B cell (primary cell): ENCODE data around the gene ISLR. TPM values are rescaled to one million over a fixed set of nuclear protein-coding genes. Genes with fewer than 3 reads are reported as not detected.

ENCODE experiments used
- ATAC-seq: fragments of 200-7000 bp; cut with Tn5 transposase; one replicate; pipeline ENCODE4 v1.10.0; 2021; ENCODE audit warnings: low read depth, mild to moderate bottlenecking, moderate number of reproducible peaks, moderate library complexity
- CTCF ChIA-PET: fragments of 350-600 bp; sonication (Branson Sonifier 250); formaldehyde crosslinking; loops from one replicate; lab custom pipeline; 2021; ENCODE audit warnings: antibody characterized with exemption, inconsistent platforms; lab: Charles Lee
- POLR2A ChIA-PET: fragments of 350-600 bp; sonication (Branson Sonifier 250); formaldehyde crosslinking; loops from one replicate; lab custom pipeline; 2021; ENCODE audit warnings: antibody characterized with exemption; lab: Charles Lee
- DNase-seq: peaks from one replicate; pipeline ENCODE4 v3.0.0; 2013
- H2AFZ ChIP-seq: 2 replicates; pipeline ENCODE4 v1.6.1; 2012; ENCODE audit warnings: mild to moderate bottlenecking, low read depth, low read length; ENCODE audit not compliant: insufficient read depth, poor library complexity, severe bottlenecking
- H3K27ac ChIP-seq, 2 donors: 1 replicate in 1 of 2; 2 replicates in 1 of 2; pipeline ENCODE4 v1.5.1; 2012 to 2013; ENCODE audit warnings: low read length in 2 of 2, mild to moderate bottlenecking in 2 of 2, moderate library complexity in 1 of 2
- H3K27me3 ChIP-seq, 4 experiments: fragments of 200-600 bp in 1 of 4; sonication (generic) in 1 of 4; replicated peaks in 1 of 4; 1 replicate in 2 of 4; 2 replicates in 2 of 4; pipeline versions ENCODE4 v1.6.1 to v1.7.0; 2013 to 2016; ENCODE audit warnings: low read length in 3 of 4, mild to moderate bottlenecking in 2 of 4, mixed read lengths in 1 of 4, moderate library complexity in 1 of 4; ENCODE audit not compliant: insufficient read depth in 4 of 4, control insufficient read depth in 3 of 4; ENCODE audit errors: control extremely low read depth in 1 of 4
- H3K36me3 ChIP-seq, 2 experiments: replicated peaks in 1 of 2; 1 replicate in 1 of 2; 2 replicates in 1 of 2; pipeline versions ENCODE4 v1.6.1 to v1.7.1; 2013; ENCODE audit warnings: low read length in 1 of 2; ENCODE audit not compliant: insufficient read depth in 2 of 2, control insufficient read depth in 1 of 2; ENCODE audit errors: control extremely low read depth in 1 of 2, extremely low read depth in 1 of 2
- H3K4me1 ChIP-seq, 2 donors: fragments of 200-600 bp in 1 of 2; sonication (generic) in 1 of 2; 1 replicate in 1 of 2; 2 replicates in 1 of 2; pipeline versions ENCODE4 v1.5.1 to v1.6.1; 2013 to 2017; ENCODE audit warnings: low read length in 2 of 2; ENCODE audit not compliant: control insufficient read depth in 2 of 2, insufficient read depth in 2 of 2
- H3K4me2 ChIP-seq: replicated peaks from 2 replicates; pipeline ENCODE3; 2012; ENCODE audit warnings: mild to moderate bottlenecking, low read depth, low read length; ENCODE audit not compliant: poor library complexity, severe bottlenecking
- H3K4me3 ChIP-seq, 5 experiments: fragments of 200-600 bp in 1 of 5; sonication (generic) in 1 of 5; 1 replicate in 3 of 5; 2 replicates in 2 of 5; pipeline versions ENCODE4 v1.5.1 to v1.7.0; 2011 to 2016; ENCODE audit warnings: low read length in 4 of 5, mild to moderate bottlenecking in 4 of 5, low read depth in 2 of 5, control low read depth in 1 of 5, moderate library complexity in 1 of 5; ENCODE audit not compliant: insufficient read depth in 1 of 5; ENCODE audit errors: control extremely low read depth in 1 of 5, extremely low read depth in 1 of 5
- H3K79me2 ChIP-seq: fragments of 200-600 bp; sonication (generic); one replicate; pipeline ENCODE4 v1.6.0; 2016; ENCODE audit warnings: low read length; ENCODE audit not compliant: control insufficient read depth, insufficient read depth
- H3K9ac ChIP-seq: fragments of 200-600 bp; sonication (generic); 2 replicates; pipeline ENCODE4 v1.6.1; 2017; ENCODE audit warnings: mild to moderate bottlenecking, low read length, moderate library complexity
- H3K9me3 ChIP-seq, 3 donors: one replicate each; pipeline versions ENCODE4 v1.6.1 to v1.7.1; 2013; ENCODE audit warnings: low read length in 2 of 3; ENCODE audit not compliant: control insufficient read depth in 2 of 3, insufficient read depth in 1 of 3; ENCODE audit errors: control extremely low read depth in 1 of 3
- H4K20me1 ChIP-seq: 2 replicates; pipeline ENCODE4 v1.6.0; 2012; ENCODE audit warnings: mild to moderate bottlenecking, low read length; ENCODE audit not compliant: insufficient read depth, control insufficient read depth, poor library complexity, severe bottlenecking
- H3K27ac Mint-ChIP-seq: one replicate; pipeline ENCODE4 v1.8.0; 2021; ENCODE audit warnings: mixed read lengths
- H3K27me3 Mint-ChIP-seq: one replicate; pipeline ENCODE4 v1.8.0; 2021; ENCODE audit warnings: mixed read lengths
- H3K4me1 Mint-ChIP-seq: one replicate; pipeline ENCODE4 v1.8.0; 2021; ENCODE audit warnings: mixed read lengths
- H3K4me3 Mint-ChIP-seq: one replicate; pipeline ENCODE4 v1.8.0; 2021; ENCODE audit warnings: mixed read lengths
- H3K9me3 Mint-ChIP-seq: one replicate; pipeline ENCODE4 v1.8.0; 2022; ENCODE audit warnings: mixed read lengths; ENCODE audit not compliant: insufficient read depth
- EZH2 ChIP-seq: IDR thresholded peaks from 2 replicates; pipeline ENCODE4 v1.6.1; 2012; ENCODE audit warnings: borderline replicate concordance, low read depth, mild to moderate bottlenecking, moderate library complexity, low read length; ENCODE audit not compliant: insufficient read depth, poor library complexity, severe bottlenecking
- WGBS: methylation state at CpG from one replicate; pipeline ENCODE4 v1.1.5; 2013; ENCODE audit warnings: missing lambda C conversion rate; ENCODE audit not compliant: insufficient coverage; 5-methylcytosine and 5-hydroxymethylcytosine counted together
- intact Hi-C: fragments of 100-400 bp; cut with micrococcal nuclease; formaldehyde crosslinking; loops from one replicate; pipeline ENCODE4 v1.10.0; 2022
- polyA plus RNA-seq: library from polyadenylated mRNA; depleted of rRNA; stranded (reverse); fragments of >200 nt; gene quantifications from 2 replicates; pipeline ENCODE4 v1.2.3, GENCODE V29; 2012
- total RNA-seq, 2 donors: library from RNA; stranded (reverse); fragments of 120-200 nt in 1 of 2; gene quantifications; 1 replicate in 1 of 2; 2 replicates in 1 of 2; pipeline versions ENCODE4 v1.2.3 to v1.2.4, GENCODE V29; 2013 to 2022
- TF ChIP-seq, protein P1 (sequence below): fragments of 200-600 bp; IDR thresholded peaks from one replicate; pipeline ENCODE4 v1.8.0; 2022; ENCODE audit warnings: antibody characterized with exemption, mild to moderate bottlenecking

Gene ISLR
- total and polyA plus RNA-seq, 2 donors (not counting 1 experiment from before 2014, with no cell fraction given), result not detected

DNA sequence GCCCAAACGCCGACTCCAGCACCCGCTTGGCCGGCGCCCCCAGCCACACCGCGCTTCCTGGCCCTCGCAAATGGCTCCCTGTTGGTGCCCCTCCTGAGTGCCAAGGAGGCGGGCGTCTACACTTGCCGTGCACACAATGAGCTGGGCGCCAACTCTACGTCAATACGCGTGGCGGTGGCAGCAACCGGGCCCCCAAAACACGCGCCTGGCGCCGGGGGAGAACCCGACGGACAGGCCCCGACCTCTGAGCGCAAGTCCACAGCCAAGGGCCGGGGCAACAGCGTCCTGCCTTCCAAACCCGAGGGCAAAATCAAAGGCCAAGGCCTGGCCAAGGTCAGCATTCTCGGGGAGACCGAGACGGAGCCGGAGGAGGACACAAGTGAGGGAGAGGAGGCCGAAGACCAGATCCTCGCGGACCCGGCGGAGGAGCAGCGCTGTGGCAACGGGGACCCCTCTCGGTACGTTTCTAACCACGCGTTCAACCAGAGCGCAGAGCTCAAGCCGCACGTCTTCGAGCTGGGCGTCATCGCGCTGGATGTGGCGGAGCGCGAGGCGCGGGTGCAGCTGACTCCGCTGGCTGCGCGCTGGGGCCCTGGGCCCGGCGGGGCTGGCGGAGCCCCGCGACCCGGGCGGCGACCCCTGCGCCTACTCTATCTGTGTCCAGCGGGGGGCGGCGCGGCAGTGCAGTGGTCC is 39.7 kb upstream of the ISLR start:
- H3K27ac Mint-ChIP-seq, result no peak overlapping the region

More for the DNA sequence above, 39.7 kb upstream of the ISLR start:
- ChIA-PET CTCF (interaction anchor here (1.0 to 1.9 kb wide), 5 partner anchors 8 to 161 kb away, joined by 3 to 4 read pairs (median 3); no protein-coding TSS in a partner anchor), POLR2A (no interaction called here)
- H3K9me3 ChIP-seq, result peaks cover 0 to 72% (median 12%) of the 10 kb centered on the region in 3 donors
- no peaks in the 10 kb centered on the region for H3K36me3 ChIP-seq
- intact Hi-C loops, result loop anchor here (1.0 kb wide), 1 partner anchor 161 kb away; no protein-coding TSS in a partner anchor
- peaks cover 0 to 90% (median 63%) of the 10 kb centered on the region in 4 experiments for H3K27me3 ChIP-seq
- DNase-seq (peak; percentile 41), ATAC-seq (no peak)
- Mint-ChIP-seq H3K4me1 (peaks cover 55% of the 10 kb centered on the region), H3K4me3 (no peak overlapping the region), H3K27me3 (peaks cover 79% of the 10 kb centered on the region), H3K9me3 (no peaks in the 10 kb centered on the region)
- peak overlapping the region; percentile 51 for H3K4me2 ChIP-seq
- no peak overlapping the region for H3K4me3 ChIP-seq
- no peaks in the 10 kb centered on the region for H4K20me1 ChIP-seq
- H3K9ac ChIP-seq, result no peak overlapping the region
- no peak for TF ChIP-seq EZH2
- TF ChIP-seq, protein P1, sequence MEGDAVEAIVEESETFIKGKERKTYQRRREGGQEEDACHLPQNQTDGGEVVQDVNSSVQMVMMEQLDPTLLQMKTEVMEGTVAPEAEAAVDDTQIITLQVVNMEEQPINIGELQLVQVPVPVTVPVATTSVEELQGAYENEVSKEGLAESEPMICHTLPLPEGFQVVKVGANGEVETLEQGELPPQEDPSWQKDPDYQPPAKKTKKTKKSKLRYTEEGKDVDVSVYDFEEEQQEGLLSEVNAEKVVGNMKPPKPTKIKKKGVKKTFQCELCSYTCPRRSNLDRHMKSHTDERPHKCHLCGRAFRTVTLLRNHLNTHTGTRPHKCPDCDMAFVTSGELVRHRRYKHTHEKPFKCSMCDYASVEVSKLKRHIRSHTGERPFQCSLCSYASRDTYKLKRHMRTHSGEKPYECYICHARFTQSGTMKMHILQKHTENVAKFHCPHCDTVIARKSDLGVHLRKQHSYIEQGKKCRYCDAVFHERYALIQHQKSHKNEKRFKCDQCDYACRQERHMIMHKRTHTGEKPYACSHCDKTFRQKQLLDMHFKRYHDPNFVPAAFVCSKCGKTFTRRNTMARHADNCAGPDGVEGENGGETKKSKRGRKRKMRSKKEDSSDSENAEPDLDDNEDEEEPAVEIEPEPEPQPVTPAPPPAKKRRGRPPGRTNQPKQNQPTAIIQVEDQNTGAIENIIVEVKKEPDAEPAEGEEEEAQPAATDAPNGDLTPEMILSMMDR, result no peak
- H3K79me2 ChIP-seq, result no peaks in the 10 kb centered on the region
- WGBS, result 19% methylated on average over 71 of the region's 71 CpGs
- no peak overlapping the region for H3K27ac ChIP-seq
- no peak overlapping the region for H2AFZ ChIP-seq
- peaks cover 67 to 71% of the 10 kb centered on the region in 2 donors for H3K4me1 ChIP-seq
